Mesendoderm (in vitro differentiated cells): ENCODE data around the gene DLG2.
"Not testable (repeated sequence)": the region's sequence is repeated elsewhere in the genome, so short reads cannot be mapped to it uniquely, and the experiment has no call there.

Experiments used
- DNase-seq: peaks from one replicate; pipeline ENCODE4 v3.0.0; 2013
- H2AK5ac ChIP-seq: 2 replicates; pipeline ENCODE4 v1.6.1; 2013; ENCODE audit warnings: low read length, inconsistent platforms
- H2BK120ac ChIP-seq: 2 replicates; pipeline ENCODE4 v1.6.1; 2013; ENCODE audit warnings: low read depth, mild to moderate bottlenecking, low read length, moderate library complexity, mixed read lengths
- H2BK15ac ChIP-seq: replicated peaks from 2 replicates; pipeline ENCODE4 v1.6.1; 2013; ENCODE audit warnings: low read depth, mild to moderate bottlenecking, moderate library complexity
- H2BK5ac ChIP-seq: 2 replicates; pipeline ENCODE4 v1.6.1; 2013; ENCODE audit warnings: low read length, inconsistent platforms
- H3K18ac ChIP-seq: 2 replicates; pipeline ENCODE4 v1.6.1; 2013; ENCODE audit warnings: mild to moderate bottlenecking, low read length, mixed read lengths
- H3K23ac ChIP-seq: one replicate; pipeline ENCODE4 v1.6.1; 2013; ENCODE audit warnings: low read length
- H3K27ac ChIP-seq: 2 replicates; pipeline ENCODE4 v1.5.1; 2013; ENCODE audit warnings: low read depth, mild to moderate bottlenecking, inconsistent platforms, low read length, moderate library complexity
- H3K27me3 ChIP-seq: 2 replicates; pipeline ENCODE4 v1.6.1; 2013; ENCODE audit warnings: low read length, control low read depth, mild to moderate bottlenecking, inconsistent platforms; ENCODE audit not compliant: insufficient read depth, poor library complexity
- H3K36me3 ChIP-seq: 2 replicates; pipeline ENCODE4 v1.6.1; 2013; ENCODE audit warnings: low read length, inconsistent platforms; ENCODE audit not compliant: control insufficient read depth, insufficient read depth
- H3K4ac ChIP-seq: one replicate; pipeline ENCODE4 v1.6.1; 2013; ENCODE audit warnings: low read depth, mild to moderate bottlenecking, low read length, moderate library complexity
- H3K4me1 ChIP-seq: 2 replicates; pipeline ENCODE4 v1.6.1; 2013; ENCODE audit warnings: low read depth, low read length, inconsistent platforms; ENCODE audit not compliant: control insufficient read depth
- H3K4me2 ChIP-seq: 2 replicates; pipeline ENCODE4 v1.6.1; 2013; ENCODE audit warnings: low read length
- H3K4me3 ChIP-seq: 2 replicates; pipeline ENCODE4 v1.5.1; 2013; ENCODE audit warnings: mild to moderate bottlenecking, low read length
- H3K56ac ChIP-seq: one replicate; pipeline ENCODE4 v1.6.1; 2013; ENCODE audit warnings: low read length
- H3K79me1 ChIP-seq: 2 replicates; pipeline ENCODE4 v1.6.1; 2013; ENCODE audit warnings: low read length, inconsistent platforms
- H3K79me2 ChIP-seq: 2 replicates; pipeline ENCODE4 v1.6.1; 2013; ENCODE audit warnings: mild to moderate bottlenecking, low read length; ENCODE audit not compliant: control insufficient read depth, insufficient read depth
- H3K9ac ChIP-seq: 2 replicates; pipeline ENCODE4 v1.6.1; 2013; ENCODE audit warnings: low read length, inconsistent platforms
- H4K5ac ChIP-seq: one replicate; pipeline ENCODE4 v1.6.1; 2013; ENCODE audit warnings: low read length
- H4K8ac ChIP-seq: one replicate; pipeline ENCODE4 v1.6.1; 2013; ENCODE audit warnings: low read depth, mild to moderate bottlenecking, control low read depth, low read length, moderate library complexity
- WGBS: extraction: QIAGEN DNeasy Blood & Tissue Kit; methylation state at CpG from one replicate; pipeline ENCODE4 v1.1.7; 2013; ENCODE audit warnings: low lambda C conversion rate, missing lambda C conversion rate; ENCODE audit not compliant: insufficient coverage; ENCODE audit errors: extremely low coverage; 5-methylcytosine and 5-hydroxymethylcytosine counted together

Gene DLG2

DNA sequence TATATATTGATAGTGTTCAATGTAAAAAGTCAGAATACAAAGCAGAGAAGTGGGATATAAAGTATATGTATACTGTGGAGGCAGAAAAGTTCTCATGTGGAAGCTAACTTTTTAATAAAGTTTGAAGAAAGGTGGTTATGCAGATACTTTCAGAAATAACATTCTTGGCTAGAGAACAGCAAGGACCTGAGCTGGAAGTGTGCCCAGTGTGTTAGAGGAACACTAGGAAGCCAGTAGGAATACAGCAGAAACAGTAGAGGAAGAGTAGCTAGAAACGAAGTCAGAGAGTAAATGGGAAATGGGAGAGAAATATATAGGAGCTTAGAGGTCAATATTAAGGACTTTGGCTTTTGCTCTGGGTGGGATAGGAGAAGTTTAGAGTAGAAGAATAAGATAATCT lies 1876.1 kb downstream of the DLG2 start:
- no peak overlapping the region for H4K5ac ChIP-seq
- no peak for DNase-seq
- no peak overlapping the region for H3K4me2 ChIP-seq
- H3K4ac ChIP-seq = no peak overlapping the region
- H3K79me2 ChIP-seq = no peaks in the 10 kb centered on the region
- H2BK5ac ChIP-seq = no peak overlapping the region
- H2BK15ac ChIP-seq = no peak overlapping the region
- no peak overlapping the region for H3K23ac ChIP-seq
- H2BK120ac ChIP-seq = no peak overlapping the region
- no peak overlapping the region for H3K9ac ChIP-seq
- no peak overlapping the region for H3K27ac ChIP-seq
- H3K79me1 ChIP-seq = no peaks in the 10 kb centered on the region
- no peak overlapping the region for H4K8ac ChIP-seq
- no peaks in the 10 kb centered on the region for H3K27me3 ChIP-seq
- no peaks in the 10 kb centered on the region for H3K4me1 ChIP-seq
- no peaks in the 10 kb centered on the region for H3K36me3 ChIP-seq
- H3K4me3 ChIP-seq = no peak overlapping the region
- no peak overlapping the region for H2AK5ac ChIP-seq
- WGBS = no CpG with 5 or more reads among the region's 1 CpG
- no peak overlapping the region for H3K56ac ChIP-seq
- H3K18ac ChIP-seq = no peak overlapping the region

DNA sequence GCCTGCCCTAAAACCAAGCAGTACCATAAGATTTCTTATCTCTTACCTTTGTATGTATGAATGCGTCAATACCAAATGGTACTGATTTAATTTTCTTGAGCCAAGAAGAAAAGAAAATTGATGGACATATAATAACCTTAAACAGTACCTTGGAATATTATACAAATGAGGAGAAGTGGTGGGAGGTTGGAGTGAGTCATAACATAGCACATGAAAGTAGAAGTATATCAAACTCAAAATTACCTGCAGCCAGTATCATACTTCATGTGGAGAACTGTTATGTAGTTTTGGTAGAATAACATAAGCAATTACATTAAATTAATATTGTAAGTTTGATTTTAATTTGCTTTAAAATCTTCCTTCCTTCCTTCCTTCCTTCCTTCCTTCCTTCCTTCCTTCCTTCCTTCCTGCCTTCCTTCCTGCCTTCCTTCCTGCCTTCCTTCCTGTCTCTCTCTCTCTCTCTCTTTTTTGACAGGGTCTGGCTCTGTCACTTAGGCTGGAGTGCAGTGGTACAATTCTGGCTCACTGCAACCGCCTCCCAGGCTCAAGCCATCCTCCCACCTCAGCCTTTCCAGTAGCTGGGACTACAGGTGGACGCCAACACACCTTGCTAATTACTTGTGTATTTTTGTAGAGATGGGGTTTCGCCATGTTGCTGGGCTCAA lies 1880.1 kb downstream of the DLG2 start:
- Histone ChIP-seq H3K18ac (no peak overlapping the region), H3K4me2 (no peak overlapping the region), H4K5ac (no peak overlapping the region), H2BK15ac (no peak overlapping the region), H3K4ac (no peak overlapping the region), H3K79me1 (no peaks in the 10 kb centered on the region), H3K79me2 (no peaks in the 10 kb centered on the region), H2BK5ac (no peak overlapping the region), H3K4me1 (no peaks in the 10 kb centered on the region), H3K9ac (no peak overlapping the region), H3K56ac (no peak overlapping the region), H2BK120ac (no peak overlapping the region), H3K27me3 (no peaks in the 10 kb centered on the region), H3K36me3 (no peaks in the 10 kb centered on the region), H3K27ac (no peak overlapping the region), H4K8ac (no peak overlapping the region), H3K23ac (no peak overlapping the region), H3K4me3 (no peak overlapping the region), H2AK5ac (no peak overlapping the region)
- no CpG with 5 or more reads among the region's 4 CpGs for WGBS
- no peak for DNase-seq

DNA sequence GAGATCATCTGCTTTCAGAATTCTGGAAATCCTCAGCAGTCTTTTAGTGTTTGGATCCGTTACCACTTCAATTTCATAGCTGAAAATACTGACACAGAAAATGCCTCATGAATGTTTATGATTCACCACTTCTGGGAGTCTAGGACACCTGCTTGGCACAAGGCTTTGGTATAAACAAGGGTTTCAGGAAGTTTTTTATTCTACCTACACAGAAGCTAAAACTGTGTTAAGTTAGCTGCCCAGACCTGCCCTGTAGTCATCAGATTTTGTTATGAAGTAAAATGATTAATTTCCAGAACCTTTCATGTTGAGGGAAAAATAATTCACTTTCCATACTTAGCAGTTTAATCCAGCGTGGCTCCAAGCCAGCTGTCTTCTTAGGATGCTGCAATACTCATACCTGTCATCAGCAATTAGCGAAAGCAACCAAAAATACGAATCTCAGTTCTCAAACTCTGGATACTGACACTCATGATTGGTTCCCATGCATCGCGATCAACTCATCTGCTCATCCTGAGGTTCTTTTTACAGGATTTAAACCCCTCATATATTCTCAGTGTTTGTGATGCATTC lies 1882.4 kb downstream of the DLG2 start:
- no peaks in the 10 kb centered on the region for H3K79me1 ChIP-seq
- WGBS = no CpG with 5 or more reads among the region's 6 CpGs
- H3K36me3 ChIP-seq = no peaks in the 10 kb centered on the region

DNA sequence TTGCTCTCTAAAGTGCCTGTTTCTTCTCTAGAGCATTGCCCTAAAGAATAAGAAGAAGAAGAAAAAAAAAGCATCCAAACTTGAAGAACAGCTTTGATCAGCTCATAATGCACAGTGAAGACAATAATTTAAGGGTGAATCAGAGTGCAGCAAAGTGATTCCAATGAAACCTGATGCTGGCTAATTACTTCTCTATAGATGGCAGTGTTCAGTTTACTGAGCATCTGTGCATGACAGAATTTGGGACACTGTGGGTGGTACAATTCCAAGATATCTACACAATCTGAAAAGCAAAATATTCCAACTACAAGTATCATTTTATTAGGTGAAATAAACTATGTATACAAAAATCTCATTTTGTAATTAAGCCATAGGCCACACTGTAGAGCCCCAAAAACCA lies 1890.5 kb downstream of the DLG2 start:
- Histone ChIP-seq H3K4me2 (no peak overlapping the region), H3K4ac (no peak overlapping the region), H3K56ac (no peak overlapping the region), H3K18ac (no peak overlapping the region), H3K79me2 (no peaks in the 10 kb centered on the region), H3K36me3 (no peaks in the 10 kb centered on the region), H3K4me3 (no peak overlapping the region), H3K79me1 (no peaks in the 10 kb centered on the region), H4K8ac (no peak overlapping the region), H3K27me3 (no peaks in the 10 kb centered on the region), H2AK5ac (no peak overlapping the region), H3K23ac (no peak overlapping the region), H3K4me1 (no peaks in the 10 kb centered on the region), H2BK120ac (no peak overlapping the region), H3K27ac (no peak overlapping the region), H4K5ac (no peak overlapping the region), H3K9ac (no peak overlapping the region), H2BK5ac (no peak overlapping the region), H2BK15ac (no peak overlapping the region)
- no peak for DNase-seq

More for the DNA sequence above, 1882.4 kb downstream of the DLG2 start:
- H4K5ac ChIP-seq = no peak overlapping the region
- H3K18ac ChIP-seq = no peak overlapping the region
- H2BK120ac ChIP-seq = no peak overlapping the region
- no peaks in the 10 kb centered on the region for H3K79me2 ChIP-seq
- no peak overlapping the region for H3K4me3 ChIP-seq
- H3K9ac ChIP-seq = no peak overlapping the region
- H3K4me1 ChIP-seq = no peaks in the 10 kb centered on the region
- no peak overlapping the region for H3K23ac ChIP-seq
- H3K56ac ChIP-seq = no peak overlapping the region
- no peak for DNase-seq
- no peak overlapping the region for H2AK5ac ChIP-seq
- H2BK5ac ChIP-seq = no peak overlapping the region
- no peak overlapping the region for H3K4me2 ChIP-seq
- no peaks in the 10 kb centered on the region for H3K27me3 ChIP-seq
- H3K4ac ChIP-seq = no peak overlapping the region
- H2BK15ac ChIP-seq = no peak overlapping the region
- H4K8ac ChIP-seq = no peak overlapping the region
- no peak overlapping the region for H3K27ac ChIP-seq

DNA sequence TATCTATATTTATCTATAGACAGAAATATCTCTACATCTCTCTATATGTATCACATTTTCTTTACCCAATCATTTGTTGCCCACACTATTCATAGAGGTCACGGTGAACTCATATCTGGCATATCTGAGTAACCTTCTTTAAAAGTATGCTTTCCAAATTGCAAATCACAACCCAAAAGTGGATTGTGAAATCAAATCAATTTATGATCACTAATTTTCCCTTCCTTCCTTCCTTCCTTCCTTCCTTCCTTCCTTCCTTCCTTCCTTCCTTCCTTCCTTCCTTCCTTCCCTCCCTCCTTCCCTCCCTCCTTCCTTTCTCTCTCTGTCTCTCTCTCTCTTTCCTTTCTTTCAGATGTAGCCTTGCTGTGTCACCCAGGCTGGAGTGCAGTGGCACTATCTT lies 1893.0 kb downstream of the DLG2 start:
- Histone ChIP-seq H3K27ac (no peak overlapping the region), H3K9ac (no peak overlapping the region), H4K5ac (no peak overlapping the region), H3K18ac (no peak overlapping the region), H3K79me2 (no peaks in the 10 kb centered on the region), H3K4me1 (no peaks in the 10 kb centered on the region), H3K4me2 (no peak overlapping the region), H2BK15ac (no peak overlapping the region), H3K36me3 (no peaks in the 10 kb centered on the region), H3K4me3 (no peak overlapping the region), H3K23ac (no peak overlapping the region), H2BK5ac (no peak overlapping the region), H4K8ac (no peak overlapping the region), H3K27me3 (no peaks in the 10 kb centered on the region), H2AK5ac (no peak overlapping the region), H3K56ac (no peak overlapping the region), H3K4ac (no peak overlapping the region), H3K79me1 (no peaks in the 10 kb centered on the region), H2BK120ac (no peak overlapping the region)
- WGBS = no CpG with 5 or more reads among the region's 1 CpG
- no peak for DNase-seq

DNA sequence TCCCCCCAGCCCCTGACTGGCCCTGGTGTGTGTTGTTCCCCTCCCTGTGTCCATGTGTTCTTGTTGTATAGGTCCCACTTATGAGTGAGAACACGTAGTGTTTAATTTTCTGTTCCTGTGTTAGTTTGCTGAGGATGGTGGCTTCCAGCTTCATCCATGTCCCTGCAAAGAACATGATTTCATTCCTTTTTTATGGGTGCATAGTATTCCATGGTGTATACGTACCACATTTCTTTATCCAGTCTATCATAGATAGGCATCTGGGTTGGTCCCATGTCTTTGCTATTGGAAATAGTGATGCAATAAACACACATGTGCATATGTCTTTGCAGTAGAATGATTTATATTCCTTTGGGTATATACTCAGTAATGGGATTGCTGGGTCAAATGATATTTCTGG lies 1895.9 kb downstream of the DLG2 start:
- H3K18ac ChIP-seq, H2BK15ac ChIP-seq, H3K4ac ChIP-seq, DNase-seq, H3K4me2 ChIP-seq, H2BK5ac ChIP-seq, H3K27me3 ChIP-seq, H3K56ac ChIP-seq, H4K8ac ChIP-seq, H2AK5ac ChIP-seq, H3K4me3 ChIP-seq, H3K9ac ChIP-seq, H3K36me3 ChIP-seq, H3K79me2 ChIP-seq, H3K27ac ChIP-seq, H3K79me1 ChIP-seq, H3K4me1 ChIP-seq, H4K5ac ChIP-seq, H2BK120ac ChIP-seq, H3K23ac ChIP-seq: not testable (repeated sequence)
- no CpG with 5 or more reads among the region's 2 CpGs for WGBS
